Central memory CD8-positive, alpha-beta T cell (primary cell): Measurements from ENCODE around the gene PYURF.
A peak's percentile ranks its signal among the peaks of the same experiment; 100 is the strongest.

ENCODE experiments used
- ATAC-seq: fragments of 150-1000 bp; cut with Tn5 transposase; replicated peaks from 2 replicates; pipeline ENCODE4 v1.10.0; 2022; ENCODE audit warnings: mild to moderate bottlenecking, moderate FRiP score, moderate number of reproducible peaks; ENCODE audit not compliant: poor library complexity, severe bottlenecking; ENCODE audit errors: extremely low read depth
- DNase-seq, 2 donors: peaks; one replicate each; pipeline ENCODE4 v3.0.0; 2021; ENCODE audit warnings: low spot score in 2 of 2
- H3K27ac Mint-ChIP-seq: one replicate; pipeline ENCODE4 v1.8.0; 2022; ENCODE audit warnings: low read depth, mild to moderate bottlenecking, moderate library complexity, mixed read lengths
- H3K27me3 Mint-ChIP-seq: one replicate; pipeline ENCODE4 v1.8.0; 2022; ENCODE audit warnings: mixed read lengths
- H3K36me3 Mint-ChIP-seq: one replicate; pipeline ENCODE4 v1.8.0; 2022; ENCODE audit warnings: mild to moderate bottlenecking, moderate library complexity, mixed read lengths; ENCODE audit not compliant: insufficient read depth
- H3K4me1 Mint-ChIP-seq: one replicate; pipeline ENCODE4 v1.8.0; 2022; ENCODE audit warnings: mixed read lengths
- H3K4me3 Mint-ChIP-seq: one replicate; pipeline ENCODE4 v1.8.0; 2022; ENCODE audit warnings: mild to moderate bottlenecking, moderate library complexity, mixed read lengths
- H3K9me3 Mint-ChIP-seq: one replicate; pipeline ENCODE4 v1.8.0; 2022; ENCODE audit warnings: mixed read lengths

Gene PYURF

GRCh38 chr4:88527787-88528186 lies 4.2 kb upstream of the PYURF start:
- Mint-ChIP-seq H3K27ac (no peak overlapping the region), H3K9me3 (no peaks in the 10 kb centered on the region), H3K36me3 (peaks cover 5% of the 10 kb centered on the region), H3K27me3 (no peaks in the 10 kb centered on the region), H3K4me1 (peaks cover 3% of the 10 kb centered on the region), H3K4me3 (no peak overlapping the region)
- no peak for ATAC-seq
- DNase-seq, result no peak

GRCh38 chr4:88526221-88526815 lies 2.7 kb upstream of the PYURF start:
- DNase-seq (no peak), ATAC-seq (no peak)
- peak overlapping the region; percentile 53 for H3K27ac Mint-ChIP-seq
- H3K4me3 Mint-ChIP-seq, result no peak overlapping the region
- peaks cover 5% of the 10 kb centered on the region for H3K36me3 Mint-ChIP-seq
- no peaks in the 10 kb centered on the region for H3K9me3 Mint-ChIP-seq
- no peaks in the 10 kb centered on the region for H3K27me3 Mint-ChIP-seq
- peaks cover 17% of the 10 kb centered on the region for H3K4me1 Mint-ChIP-seq

- DNase-seq, result no peak
- peak overlapping the region; percentile 97 for H3K4me3 Mint-ChIP-seq
- no peaks in the 10 kb centered on the region for H3K27me3 Mint-ChIP-seq
- H3K4me1 Mint-ChIP-seq, result peaks cover 24% of the 10 kb centered on the region
- H3K36me3 Mint-ChIP-seq, result peaks cover 9% of the 10 kb centered on the region
- H3K27ac Mint-ChIP-seq, result peak overlapping the region; percentile 99
- ATAC-seq, result no peak
- H3K9me3 Mint-ChIP-seq, result no peaks in the 10 kb centered on the region
Observed at GRCh38 chr4:88524171-88524570, 595 bp upstream of the PYURF start.

GRCh38 chr4:88522702-88523324 lies 763 bp downstream of the PYURF start:
- Mint-ChIP-seq H3K9me3 (no peaks in the 10 kb centered on the region), H3K27ac (peak overlapping the region; percentile 99), H3K4me1 (peaks cover 24% of the 10 kb centered on the region), H3K36me3 (peaks cover 9% of the 10 kb centered on the region), H3K4me3 (peak overlapping the region; percentile 97), H3K27me3 (no peaks in the 10 kb centered on the region)
- DNase-seq, result no peak
- ATAC-seq, result peak; percentile 41

- ATAC-seq (no peak), DNase-seq (no peak)
- Mint-ChIP-seq H3K27ac (no peak overlapping the region), H3K4me1 (peaks cover 24% of the 10 kb centered on the region), H3K4me3 (no peak overlapping the region), H3K27me3 (no peaks in the 10 kb centered on the region), H3K9me3 (no peaks in the 10 kb centered on the region), H3K36me3 (peaks cover 10% of the 10 kb centered on the region)
Observed at GRCh38 chr4:88518911-88519310, 4.7 kb downstream of the PYURF start.

- no peak overlapping the region for H3K4me3 Mint-ChIP-seq
- ATAC-seq, result no peak
- no peaks in the 10 kb centered on the region for H3K9me3 Mint-ChIP-seq
- H3K27me3 Mint-ChIP-seq, result peaks cover 11% of the 10 kb centered on the region
- peaks cover 8% of the 10 kb centered on the region for H3K36me3 Mint-ChIP-seq
- no peak overlapping the region for H3K27ac Mint-ChIP-seq
- peaks cover 22% of the 10 kb centered on the region for H3K4me1 Mint-ChIP-seq
- DNase-seq, result no peak
Observed at GRCh38 chr4:88517825-88518224, 5.8 kb downstream of the PYURF start.

GRCh38 chr4:88516746-88517145 lies 6.8 kb downstream of the PYURF start:
- ATAC-seq (no peak), DNase-seq (no peak)
- Mint-ChIP-seq H3K4me3 (no peak overlapping the region), H3K27me3 (peaks cover 11% of the 10 kb centered on the region), H3K9me3 (no peaks in the 10 kb centered on the region), H3K36me3 (peaks cover 7% of the 10 kb centered on the region), H3K27ac (no peak overlapping the region), H3K4me1 (peaks cover 11% of the 10 kb centered on the region)

- Mint-ChIP-seq H3K27ac (no peak overlapping the region), H3K9me3 (no peaks in the 10 kb centered on the region), H3K4me1 (no peaks in the 10 kb centered on the region), H3K36me3 (peaks cover 4% of the 10 kb centered on the region), H3K4me3 (no peak overlapping the region), H3K27me3 (peaks cover 11% of the 10 kb centered on the region)
- DNase-seq (no peak), ATAC-seq (no peak)
Observed at GRCh38 chr4:88514557-88515511, 8.7 kb downstream of the PYURF start.

GRCh38 chr4:88511236-88511635 lies 12.3 kb downstream of the PYURF start:
- peaks cover 4% of the 10 kb centered on the region for H3K36me3 Mint-ChIP-seq
- ATAC-seq, result no peak
- no peaks in the 10 kb centered on the region for H3K4me1 Mint-ChIP-seq

GRCh38 chr4:88503344-88503743 lies 20.2 kb downstream of the PYURF start:
- DNase-seq, result no peak
- no peaks in the 10 kb centered on the region for H3K9me3 Mint-ChIP-seq
- H3K4me1 Mint-ChIP-seq, result no peaks in the 10 kb centered on the region
- peaks cover 15% of the 10 kb centered on the region for H3K36me3 Mint-ChIP-seq
- H3K27ac Mint-ChIP-seq, result no peak overlapping the region
- no peaks in the 10 kb centered on the region for H3K27me3 Mint-ChIP-seq
- H3K4me3 Mint-ChIP-seq, result no peak overlapping the region
- no peak for ATAC-seq

More at GRCh38 chr4:88511236-88511635, 12.3 kb downstream of the PYURF start:
- no peak overlapping the region for H3K27ac Mint-ChIP-seq
- H3K4me3 Mint-ChIP-seq, result no peak overlapping the region
- peaks cover 11% of the 10 kb centered on the region for H3K27me3 Mint-ChIP-seq
- no peaks in the 10 kb centered on the region for H3K9me3 Mint-ChIP-seq
- no peak for DNase-seq

GRCh38 chr4:88497859-88498409 lies 25.6 kb downstream of the PYURF start:
- H3K27ac Mint-ChIP-seq, result no peak overlapping the region
- DNase-seq (no peak), ATAC-seq (no peak)
- H3K4me3 Mint-ChIP-seq, result no peak overlapping the region
- peaks cover 22% of the 10 kb centered on the region for H3K36me3 Mint-ChIP-seq
- no peaks in the 10 kb centered on the region for H3K9me3 Mint-ChIP-seq
- no peaks in the 10 kb centered on the region for H3K4me1 Mint-ChIP-seq
- H3K27me3 Mint-ChIP-seq, result no peaks in the 10 kb centered on the region

- H3K4me1 Mint-ChIP-seq, result peaks cover 15% of the 10 kb centered on the region
- peaks cover 13% of the 10 kb centered on the region for H3K36me3 Mint-ChIP-seq
- DNase-seq, result no peak
- H3K27ac Mint-ChIP-seq, result peak overlapping the region; percentile 76
- ATAC-seq, result no peak
- H3K27me3 Mint-ChIP-seq, result no peaks in the 10 kb centered on the region
- no peak overlapping the region for H3K4me3 Mint-ChIP-seq
- H3K9me3 Mint-ChIP-seq, result no peaks in the 10 kb centered on the region
Observed at GRCh38 chr4:88489100-88489761, 34.3 kb downstream of the PYURF start.
